Lung (tissue), 12 donors: Measurements from ENCODE around the gene ARL8B. TPM values are rescaled to one million over a fixed set of nuclear protein-coding genes. Genes with fewer than 3 reads are reported as not detected.
A peak's percentile ranks its signal among the peaks of the same experiment; 100 is the strongest.

ENCODE experiments used
- ATAC-seq: fragments of 200-7000 bp; cut with Tn5 transposase; one replicate; pipeline ENCODE4 v1.9.1; 2020; ENCODE audit warnings: moderate number of reproducible peaks; ENCODE audit not compliant: insufficient read depth, low FRiP score
- DNase-seq, 3 donors: peaks; one replicate each; pipeline ENCODE4 v3.0.0-alpha.2; 2013 to 2017
- H3K27ac ChIP-seq, 2 donors: one replicate each; pipeline ENCODE4 v1.5.1; 2013; ENCODE audit warnings: mild to moderate bottlenecking in 2 of 2, moderate library complexity in 2 of 2, control low read depth in 1 of 2, inconsistent platforms in 1 of 2, low read depth in 1 of 2, low read length in 1 of 2
- H3K27me3 ChIP-seq, 3 donors: one replicate each; pipeline ENCODE4 v1.5.1; 2013; ENCODE audit warnings: low read length in 2 of 3; ENCODE audit not compliant: control insufficient read depth in 3 of 3, insufficient read depth in 3 of 3
- H3K36me3 ChIP-seq, 4 donors: one replicate each; pipeline ENCODE4 v1.5.1; 2013; ENCODE audit warnings: low read length in 4 of 4, mild to moderate bottlenecking in 1 of 4, moderate library complexity in 1 of 4; ENCODE audit not compliant: control insufficient read depth in 4 of 4, insufficient read depth in 4 of 4
- H3K4me1 ChIP-seq, 5 donors: one replicate each; pipeline ENCODE4 v1.5.1; 2013; ENCODE audit warnings: low read length in 5 of 5, mild to moderate bottlenecking in 2 of 5, moderate library complexity in 1 of 5; ENCODE audit not compliant: control insufficient read depth in 5 of 5, insufficient read depth in 5 of 5
- H3K4me3 ChIP-seq: one replicate; pipeline ENCODE4 v1.5.1; 2013; ENCODE audit warnings: mild to moderate bottlenecking, control low read depth, moderate library complexity
- H3K9ac ChIP-seq, 2 donors: one replicate each; pipeline ENCODE4 v1.5.1; 2013; ENCODE audit warnings: low read length in 2 of 2, control low read depth in 1 of 2; ENCODE audit not compliant: insufficient read depth in 1 of 2
- H3K9me3 ChIP-seq, 4 donors: one replicate each; pipeline ENCODE4 v1.5.1; 2013; ENCODE audit warnings: low read length in 3 of 4, mild to moderate bottlenecking in 1 of 4, moderate library complexity in 1 of 4; ENCODE audit not compliant: control insufficient read depth in 4 of 4, insufficient read depth in 3 of 4
- WGBS, 2 donors: extraction: QIAGEN DNeasy Blood & Tissue Kit; methylation state at CpG; one replicate each; pipeline ENCODE4 v1.1.7; 2013; 5-methylcytosine and 5-hydroxymethylcytosine counted together
- polyA plus RNA-seq, 2 donors: library from polyadenylated mRNA; stranded (reverse); fragments of 200-250 nt; gene quantifications; one replicate each; pipeline ENCODE4 v1.2.1, GENCODE V29; 2013
- total RNA-seq, 2 donors: library from RNA; depleted of rRNA in 1 of 2; stranded (reverse); fragments of >200 nt in 1 of 2; gene quantifications; one replicate each; pipeline ENCODE4 v1.2.1, GENCODE V29; 2014 to 2021
- TF ChIP-seq, protein P1 (sequence below): IDR thresholded peaks from 2 replicates; pipeline ENCODE4 v1.5.1; 2012; ENCODE audit warnings: mild to moderate bottlenecking; ENCODE audit errors: control extremely low read depth, extremely low read depth
- donor health status: control.
- donor health status: control.
- donor health status: Bipolar disorder and iron deficiency.
- donor health status: healthy.
- donor health status: DM: yes; HTN: yes; CAD: no.

The ARL8B gene
- total and polyA plus RNA-seq, 4 donors = 58.9 to 108 (median 74.8) TPM

DNA sequence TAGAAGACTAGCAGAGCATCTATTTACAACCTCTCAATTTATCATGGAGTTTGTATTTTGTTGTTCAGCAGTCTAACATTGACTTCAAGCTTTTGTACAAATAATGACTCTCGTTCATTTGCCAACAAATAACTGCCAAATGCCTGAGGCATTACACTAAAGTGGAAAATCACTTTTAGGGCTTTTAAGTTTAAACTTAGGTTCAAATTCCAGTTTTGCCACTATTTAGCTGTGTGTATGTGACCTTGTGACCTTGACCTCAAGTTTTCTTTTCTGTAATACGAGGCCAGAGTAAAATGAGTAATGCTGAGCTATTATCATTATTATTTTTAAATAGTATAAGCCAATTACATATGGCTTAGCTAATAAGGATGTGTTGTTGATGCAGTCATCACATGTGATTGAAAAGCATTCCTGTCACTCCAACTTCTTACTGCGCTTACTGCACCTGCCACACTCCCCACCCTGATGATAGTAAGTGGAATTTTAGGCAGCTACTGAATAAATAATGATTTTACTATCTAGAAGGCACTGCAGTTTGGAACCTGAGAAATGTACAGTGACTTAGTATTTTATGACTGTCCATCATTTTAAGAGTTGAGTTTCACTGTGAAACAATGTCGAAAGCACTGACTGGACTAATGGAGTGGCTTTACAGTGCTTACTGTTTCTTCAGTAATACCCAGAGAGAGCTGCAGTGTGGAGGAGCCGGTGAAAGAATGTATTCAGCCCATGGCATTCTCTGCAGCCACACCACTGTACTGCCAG lies 16.3 kb downstream of the ARL8B start:
- Histone ChIP-seq H3K4me3 (no peak overlapping the region), H3K9me3 (peaks cover 0 to 5% (median under 1%) of the 10 kb centered on the region in 4 donors), H3K4me1 (peaks cover 3 to 46% (median 8%) of the 10 kb centered on the region in 5 donors), H3K27ac (no peak overlapping the region), H3K9ac (no peak overlapping the region), H3K36me3 (peaks cover 0 to 2% (median under 1%) of the 10 kb centered on the region in 4 donors), H3K27me3 (no peaks in the 10 kb centered on the region)
- TF ChIP-seq, protein P1, sequence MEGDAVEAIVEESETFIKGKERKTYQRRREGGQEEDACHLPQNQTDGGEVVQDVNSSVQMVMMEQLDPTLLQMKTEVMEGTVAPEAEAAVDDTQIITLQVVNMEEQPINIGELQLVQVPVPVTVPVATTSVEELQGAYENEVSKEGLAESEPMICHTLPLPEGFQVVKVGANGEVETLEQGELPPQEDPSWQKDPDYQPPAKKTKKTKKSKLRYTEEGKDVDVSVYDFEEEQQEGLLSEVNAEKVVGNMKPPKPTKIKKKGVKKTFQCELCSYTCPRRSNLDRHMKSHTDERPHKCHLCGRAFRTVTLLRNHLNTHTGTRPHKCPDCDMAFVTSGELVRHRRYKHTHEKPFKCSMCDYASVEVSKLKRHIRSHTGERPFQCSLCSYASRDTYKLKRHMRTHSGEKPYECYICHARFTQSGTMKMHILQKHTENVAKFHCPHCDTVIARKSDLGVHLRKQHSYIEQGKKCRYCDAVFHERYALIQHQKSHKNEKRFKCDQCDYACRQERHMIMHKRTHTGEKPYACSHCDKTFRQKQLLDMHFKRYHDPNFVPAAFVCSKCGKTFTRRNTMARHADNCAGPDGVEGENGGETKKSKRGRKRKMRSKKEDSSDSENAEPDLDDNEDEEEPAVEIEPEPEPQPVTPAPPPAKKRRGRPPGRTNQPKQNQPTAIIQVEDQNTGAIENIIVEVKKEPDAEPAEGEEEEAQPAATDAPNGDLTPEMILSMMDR = no peak
- WGBS, 2 donors = 45 to 68% methylated on average over 5 of the region's 5 CpGs
- ATAC-seq = peak; percentile 23
- peak in 1 of 3 donors; percentile 49 for DNase-seq

DNA sequence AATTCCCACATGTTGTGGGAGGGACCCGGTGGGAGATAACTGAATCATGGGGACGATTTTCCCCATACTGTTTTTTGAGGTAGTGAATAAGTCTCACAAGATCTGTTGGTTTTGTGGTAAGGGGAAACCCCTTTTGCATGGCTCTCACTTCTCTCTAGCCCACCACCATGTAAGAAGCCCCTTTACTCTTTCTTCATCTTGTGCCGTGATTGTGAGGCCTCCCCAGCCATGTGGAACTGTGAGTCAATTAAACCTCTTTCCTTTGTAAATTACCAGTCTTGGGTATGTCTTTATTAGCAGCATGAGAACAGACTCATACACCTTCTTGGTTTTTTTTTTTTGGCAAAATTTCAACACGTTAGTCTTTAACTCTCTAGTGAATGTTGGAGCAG lies 18.1 kb downstream of the ARL8B start:
- H3K4me3 ChIP-seq = no peak overlapping the region
- no peaks in the 10 kb centered on the region for H3K27me3 ChIP-seq
- DNase-seq (no peak), ATAC-seq (no peak)
- no peak overlapping the region for H3K9ac ChIP-seq
- TF ChIP-seq, protein P1 = no peak
- peaks cover 3 to 37% (median 8%) of the 10 kb centered on the region in 5 donors for H3K4me1 ChIP-seq
- 43 to 70% methylated on average over 4 of the region's 4 CpGs for WGBS, 2 donors
- peak overlapping the region in 1 of 2 donors; percentile 31 for H3K27ac ChIP-seq
- peaks cover 0 to 13% (median 3%) of the 10 kb centered on the region in 4 donors for H3K9me3 ChIP-seq
- peaks cover 0 to 14% (median under 1%) of the 10 kb centered on the region in 4 donors for H3K36me3 ChIP-seq

DNA sequence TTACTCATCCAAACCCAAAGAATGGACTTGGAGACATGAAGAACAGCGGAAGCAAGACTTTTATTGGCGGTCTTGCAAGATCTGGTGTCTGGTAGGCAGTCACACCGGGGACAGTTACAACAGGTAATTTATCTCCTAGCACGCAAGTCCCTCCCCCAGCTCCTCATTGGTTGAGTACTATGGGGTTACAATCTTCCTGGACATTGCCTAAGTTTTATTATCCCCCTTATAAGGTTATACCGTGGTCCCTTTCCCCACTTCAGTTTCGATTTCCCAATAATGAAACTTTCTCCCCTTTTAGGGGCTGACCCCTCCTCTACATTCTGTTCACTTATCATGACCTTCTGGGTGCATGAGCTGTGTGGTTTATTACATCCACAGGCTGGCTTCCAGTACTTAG lies 18.7 kb downstream of the ARL8B start:
- no peak overlapping the region for H3K27ac ChIP-seq
- TF ChIP-seq, protein P1 = no peak
- peaks cover 3 to 37% (median 8%) of the 10 kb centered on the region in 5 donors for H3K4me1 ChIP-seq
- H3K27me3 ChIP-seq = no peaks in the 10 kb centered on the region
- ATAC-seq (no peak), DNase-seq (no peak)
- H3K4me3 ChIP-seq = no peak overlapping the region
- H3K36me3 ChIP-seq = peaks cover 0 to 14% (median 2%) of the 10 kb centered on the region in 4 donors
- peaks cover 0 to 13% (median 3%) of the 10 kb centered on the region in 4 donors for H3K9me3 ChIP-seq
- H3K9ac ChIP-seq = no peak overlapping the region
- 88% methylated on average over 6 of the region's 6 CpGs for WGBS, 2 donors
